H1 (cell line): Measurements from ENCODE around the gene DHRS3. TPM values are rescaled to one million over a fixed set of nuclear protein-coding genes. Genes with fewer than 3 reads are reported as not detected.

ENCODE experiments used
- ASH2L ChIP-seq: fragments of 200-600, 300-600 bp; sonication (generic); IDR thresholded peaks from one replicate; pipeline ENCODE4 v1.7.1; 2017; ENCODE audit warnings: low read length
- BCL11A ChIP-seq, 2 experiments: IDR thresholded peaks; one replicate each; pipeline ENCODE4 v1.6.1; 2011; ENCODE audit warnings: low read depth in 2 of 2, low read length in 2 of 2, mild to moderate bottlenecking in 2 of 2
- GABPA ChIP-seq: IDR thresholded peaks from 2 replicates; pipeline ENCODE4 v1.6.1; 2011; ENCODE audit warnings: mild to moderate bottlenecking, low read length, moderate library complexity, borderline replicate concordance; ENCODE audit not compliant: insufficient read depth
- HDAC6 ChIP-seq: IDR thresholded peaks from one replicate; pipeline ENCODE4 v1.7.1; 2012; ENCODE audit warnings: low read depth, mild to moderate bottlenecking, inconsistent platforms, low read length, moderate library complexity
- KDM1A ChIP-seq: fragments of 200-600, 300-600 bp; sonication (generic); IDR thresholded peaks from 2 replicates; pipeline ENCODE4 v1.7.1; 2016; ENCODE audit warnings: mild to moderate bottlenecking, low read length, borderline replicate concordance
- MAFK ChIP-seq: IDR thresholded peaks from 2 replicates; pipeline ENCODE4 v1.6.1; 2012; ENCODE audit warnings: low read depth, mild to moderate bottlenecking, improper control_type of control experiment, low read length
- SUZ12 ChIP-seq: fragments of 200-600 bp; sonication (generic); IDR thresholded peaks from 2 replicates; pipeline ENCODE4 v1.6.1; 2012; ENCODE audit warnings: mild to moderate bottlenecking, inconsistent platforms, low read length, moderate library complexity, mixed read lengths
- USF2 ChIP-seq: IDR thresholded peaks from 2 replicates; pipeline ENCODE4 v1.6.1; 2011; ENCODE audit warnings: low read length, improper control_type of control experiment
- polyA plus RNA-seq, 7 experiments: library from polyadenylated mRNA; depleted of rRNA in 3 of 7; stranded (reverse) in 5 of 7; unstranded in 2 of 7; fragments of >200 nt in 5 of 7; fragments of 200-250 nt in 2 of 7; gene quantifications; 1 replicate in 5 of 7; 2 replicates in 1 of 7; 4 replicates in 1 of 7; pipeline versions ENCODE4 v1.2.1 to v1.2.3, GENCODE V29; 2011 to 2013; ENCODE audit warnings: missing spikeins in 2 of 7, mixed read lengths in 2 of 7
- total RNA-seq: library from RNA; stranded (reverse); fragmentation: NEBNext Ultra II Directional; extraction: Animal tissue kit (Norgen Biotek cat#: 25700); gene quantifications from 2 replicates; pipeline ENCODE4 v1.2.1, GENCODE V29; 2021

The DHRS3 gene
- total and polyA plus RNA-seq, 2 of the 8 experiments (the other 6 are each of a cell fraction or from before 2014, with no cell fraction given) = 32.5 to 36.4 TPM

- no peak for TF ChIP-seq HDAC6
- no peak for TF ChIP-seq KDM1A
- no peak for TF ChIP-seq MAFK
- no peak for TF ChIP-seq BCL11A (IDR thresholded peaks at IDR 0.05; ENCODE audit: low read depth in 2 of 2, low read length in 2 of 2)
- TF ChIP-seq SUZ12 = no peak
- no peak for TF ChIP-seq USF2
- no peak for TF ChIP-seq ASH2L
- no peak for TF ChIP-seq GABPA
Observed at GRCh38 chr1:12537294-12537693, 80.7 kb downstream of the DHRS3 start (continued).
